ENCODE results near the gene ARHGAP24. TPM values are rescaled to one million over a fixed set of nuclear protein-coding genes. Genes with fewer than 3 reads are reported as not detected.

ARHGAP24 gene
- 8.6 and 10.4 TPM in 2 replicates for total RNA-seq
- 5.1 and 9.7 TPM in 2 replicates for polyA plus RNA-seq

DNA sequence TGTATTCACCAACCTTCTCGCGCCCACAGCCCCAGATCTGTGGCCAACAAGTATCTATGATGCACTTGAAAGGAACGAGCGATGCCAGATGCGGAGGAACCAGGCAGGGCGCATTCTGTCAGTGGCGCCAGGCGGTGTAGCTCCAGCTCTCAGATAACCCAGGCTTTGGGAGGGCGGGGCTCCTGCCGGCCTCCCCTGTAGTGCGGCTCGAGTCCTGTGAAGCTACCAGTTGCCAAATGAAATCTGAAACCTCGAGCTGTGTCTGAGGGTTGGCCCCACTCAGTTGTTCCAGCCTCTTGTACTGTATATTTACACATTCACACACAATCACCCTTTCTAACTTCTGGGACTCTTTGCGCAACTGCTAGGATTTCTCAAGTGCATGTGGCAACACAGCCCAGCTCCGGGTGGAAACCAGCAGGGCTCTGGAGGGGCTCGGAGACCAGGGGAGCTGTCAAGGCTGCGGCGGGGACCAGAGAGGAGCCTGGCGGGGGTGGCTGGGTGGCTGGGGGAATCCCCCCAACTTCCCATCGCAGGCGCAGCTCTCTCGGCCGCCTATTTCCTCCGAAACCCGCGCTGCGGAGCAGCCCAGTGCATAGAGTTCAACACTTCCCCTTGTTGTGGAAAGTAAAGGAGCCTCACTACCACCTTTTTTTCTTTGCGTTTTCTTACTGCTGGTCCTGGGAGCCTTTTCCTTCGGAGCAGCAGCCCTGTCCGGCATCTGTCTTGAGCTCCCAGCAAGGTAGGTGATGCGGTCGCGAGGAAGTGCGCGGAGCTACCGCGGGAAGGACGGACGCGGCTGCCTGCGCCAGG is at the start of gene ARHGAP24:
Gene ARHGAP24 (plus strand): TSS at position 333 of the 813 bp plus-strand sequence.
- Histone ChIP-seq H3K27ac (peak within 1 kb of the TSS; percentile 77), H3K36me3 (no peaks in the 10 kb centered on the region), H3K9me3 (ENCODE audit: low read depth) (no peaks in the 10 kb centered on the region), H3K27me3 (no peaks in the 10 kb centered on the region), H3K4me3 (peak within 1 kb of the TSS; percentile 38), H3K4me1 (ENCODE audit: low read depth) (peaks cover 5% of the 10 kb centered on the region)
- peak; percentile 96 to 99 for DNase-seq (ENCODE audit: low read depth in 1 of 2, low spot score in 1 of 2)
- TF ChIP-seq, protein P1, sequence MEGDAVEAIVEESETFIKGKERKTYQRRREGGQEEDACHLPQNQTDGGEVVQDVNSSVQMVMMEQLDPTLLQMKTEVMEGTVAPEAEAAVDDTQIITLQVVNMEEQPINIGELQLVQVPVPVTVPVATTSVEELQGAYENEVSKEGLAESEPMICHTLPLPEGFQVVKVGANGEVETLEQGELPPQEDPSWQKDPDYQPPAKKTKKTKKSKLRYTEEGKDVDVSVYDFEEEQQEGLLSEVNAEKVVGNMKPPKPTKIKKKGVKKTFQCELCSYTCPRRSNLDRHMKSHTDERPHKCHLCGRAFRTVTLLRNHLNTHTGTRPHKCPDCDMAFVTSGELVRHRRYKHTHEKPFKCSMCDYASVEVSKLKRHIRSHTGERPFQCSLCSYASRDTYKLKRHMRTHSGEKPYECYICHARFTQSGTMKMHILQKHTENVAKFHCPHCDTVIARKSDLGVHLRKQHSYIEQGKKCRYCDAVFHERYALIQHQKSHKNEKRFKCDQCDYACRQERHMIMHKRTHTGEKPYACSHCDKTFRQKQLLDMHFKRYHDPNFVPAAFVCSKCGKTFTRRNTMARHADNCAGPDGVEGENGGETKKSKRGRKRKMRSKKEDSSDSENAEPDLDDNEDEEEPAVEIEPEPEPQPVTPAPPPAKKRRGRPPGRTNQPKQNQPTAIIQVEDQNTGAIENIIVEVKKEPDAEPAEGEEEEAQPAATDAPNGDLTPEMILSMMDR (IDR thresholded peaks at IDR 0.05; ENCODE audit: low read depth, low read length): no peak

DNA sequence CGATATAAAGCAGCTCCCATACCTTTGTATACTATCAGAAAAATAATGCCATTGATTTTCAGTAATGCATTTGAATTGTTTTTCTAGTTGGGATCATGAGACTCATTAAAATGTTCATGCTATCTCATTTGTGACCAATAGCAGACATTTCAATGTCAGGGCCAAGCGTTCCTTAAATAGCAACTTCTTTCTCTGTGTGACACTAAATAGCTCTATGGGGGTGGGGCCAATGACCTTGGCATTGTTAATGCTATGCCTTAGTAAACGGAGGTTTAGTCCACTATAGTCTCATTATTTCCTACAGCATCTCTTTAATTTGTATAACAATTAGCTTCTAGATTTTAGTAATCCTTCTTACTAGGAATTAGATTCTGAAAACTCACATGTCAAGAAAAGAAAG is 48.6 kb upstream of the ARHGAP24 start:
- no peak overlapping the region for H3K4me3 ChIP-seq
- H3K27me3 ChIP-seq: no peaks in the 10 kb centered on the region

DNA sequence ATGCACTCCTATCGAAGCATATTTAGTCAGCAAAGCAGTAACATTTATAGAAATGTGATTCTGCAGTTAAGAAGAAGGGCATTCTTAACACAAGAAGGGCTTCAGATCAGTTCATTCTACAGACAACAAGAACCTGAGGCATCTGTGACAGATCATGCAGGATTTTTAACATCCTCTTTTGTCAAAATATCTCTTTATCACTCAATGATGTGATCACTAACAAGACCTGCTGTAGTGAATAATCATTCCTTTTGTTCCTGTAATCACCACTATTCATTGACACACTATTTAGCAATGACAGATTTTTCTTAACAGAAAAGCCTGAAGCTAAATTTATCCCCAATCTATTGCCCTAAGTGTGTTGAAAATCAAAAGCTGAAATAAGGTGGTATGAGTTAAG is 47.8 kb upstream of the ARHGAP24 start:
- Histone ChIP-seq H3K4me1 (ENCODE audit: low read depth) (peaks cover 22% of the 10 kb centered on the region), H3K4me3 (no peak overlapping the region), H3K36me3 (no peaks in the 10 kb centered on the region), H3K27me3 (no peaks in the 10 kb centered on the region), H3K9me3 (ENCODE audit: low read depth) (no peaks in the 10 kb centered on the region), H3K27ac (no peak overlapping the region)
- DNase-seq (ENCODE audit: low read depth in 1 of 2, low spot score in 1 of 2): no peak
- TF ChIP-seq, protein P1 (IDR thresholded peaks at IDR 0.05; ENCODE audit: low read depth, low read length): no peak

More for the DNA sequence above, 48.6 kb upstream of the ARHGAP24 start:
- H3K9me3 ChIP-seq (ENCODE audit: low read depth): no peaks in the 10 kb centered on the region
- no peaks in the 10 kb centered on the region for H3K36me3 ChIP-seq
- H3K4me1 ChIP-seq (ENCODE audit: low read depth): peaks cover 20% of the 10 kb centered on the region
- H3K27ac ChIP-seq: peak overlapping the region; percentile 17
- DNase-seq (ENCODE audit: low read depth in 1 of 2, low spot score in 1 of 2): peak in 1 of 2 donors; percentile 81
- TF ChIP-seq, protein P1 (IDR thresholded peaks at IDR 0.05; ENCODE audit: low read depth, low read length): no peak

DNA sequence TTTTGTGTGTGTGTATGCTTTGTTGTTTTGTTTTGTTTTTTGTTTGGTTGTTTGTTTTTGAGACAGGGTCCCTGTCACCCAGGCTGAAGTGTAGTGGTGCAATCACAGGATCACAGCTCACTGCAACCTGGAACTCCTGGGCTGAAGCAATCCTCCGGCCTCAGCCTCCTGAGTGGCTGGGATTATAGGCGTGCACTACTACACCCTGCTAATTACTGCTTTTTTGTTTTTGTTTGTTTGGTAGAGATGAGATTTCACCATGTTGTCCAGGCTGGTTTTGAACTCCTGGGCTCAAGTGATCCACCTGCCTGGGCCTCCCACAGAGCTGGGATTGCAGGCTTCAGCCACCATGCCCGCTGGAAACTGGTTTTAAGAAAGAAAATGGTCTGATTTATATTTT is 44.7 kb upstream of the ARHGAP24 start:
- no peak for DNase-seq (ENCODE audit: low read depth in 1 of 2, low spot score in 1 of 2)
- Histone ChIP-seq H3K9me3 (ENCODE audit: low read depth) (no peaks in the 10 kb centered on the region), H3K4me1 (ENCODE audit: low read depth) (peaks cover 26% of the 10 kb centered on the region), H3K27ac (no peak overlapping the region), H3K27me3 (no peaks in the 10 kb centered on the region), H3K4me3 (no peak overlapping the region), H3K36me3 (no peaks in the 10 kb centered on the region)
- TF ChIP-seq, protein P1 (IDR thresholded peaks at IDR 0.05; ENCODE audit: low read depth, low read length): no peak

DNA sequence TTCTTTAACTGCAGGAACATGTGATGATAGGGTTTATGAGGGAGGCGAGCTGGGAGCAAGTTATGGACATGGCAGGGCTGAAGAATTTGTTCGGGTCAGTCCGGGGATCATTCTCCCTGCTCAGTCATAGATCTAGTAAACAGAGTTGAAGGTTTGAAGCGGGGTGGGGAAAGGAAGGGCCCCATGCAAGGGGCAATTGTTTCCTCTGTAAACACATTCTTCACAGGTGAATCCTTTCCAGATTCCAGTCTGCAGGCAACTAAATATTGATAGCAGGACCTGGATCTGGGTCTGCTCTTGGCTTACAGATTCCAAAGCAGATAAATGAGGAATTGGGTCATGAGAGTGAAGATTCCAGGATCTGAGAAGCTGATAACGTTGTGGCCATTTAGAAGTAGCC is 44.3 kb upstream of the ARHGAP24 start:
- Histone ChIP-seq H3K27ac (no peak overlapping the region), H3K4me1 (ENCODE audit: low read depth) (peaks cover 23% of the 10 kb centered on the region), H3K4me3 (no peak overlapping the region), H3K9me3 (ENCODE audit: low read depth) (no peaks in the 10 kb centered on the region), H3K27me3 (no peaks in the 10 kb centered on the region), H3K36me3 (no peaks in the 10 kb centered on the region)
- DNase-seq (ENCODE audit: low read depth in 1 of 2, low spot score in 1 of 2): no peak
- TF ChIP-seq, protein P1 (IDR thresholded peaks at IDR 0.05; ENCODE audit: low read depth, low read length): no peak
